Measurements from ENCODE around the gene KIF11. TPM values are rescaled to one million over a fixed set of nuclear protein-coding genes. Genes with fewer than 3 reads are reported as not detected.

Gene KIF11
- total RNA-seq, 1 donor = 4.0 TPM

DNA sequence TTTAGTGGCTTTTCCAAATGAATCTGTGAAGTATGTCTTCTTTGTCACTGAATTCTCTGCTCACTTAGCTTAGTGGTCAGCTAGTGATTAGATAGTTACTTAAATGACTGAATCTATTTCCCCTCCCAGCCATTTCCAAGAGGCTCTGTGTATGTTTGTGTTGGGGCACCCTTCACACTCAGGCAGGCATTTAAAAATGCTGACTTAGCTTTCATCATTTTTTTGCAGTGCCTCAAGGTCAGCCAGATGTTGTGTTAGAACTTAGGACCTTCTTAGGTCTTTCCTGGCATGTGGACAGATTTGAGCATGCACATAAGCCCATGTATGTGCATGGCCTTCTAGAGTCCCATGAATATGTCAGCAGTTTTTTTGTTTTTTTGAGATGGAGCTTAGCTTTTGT, 71.4 kb downstream of the KIF11 start:
- Histone ChIP-seq H3K9me3 (ENCODE audit: low read depth, low read length) (no peaks in the 10 kb centered on the region), H4K20me1 (ENCODE audit: insufficient read depth, low read length) (no peaks in the 10 kb centered on the region), H3K36me3 (ENCODE audit: insufficient read depth, low read length) (no peaks in the 10 kb centered on the region), H3K4me3 (ENCODE audit: insufficient read depth, low read length) (no peak overlapping the region), H3K79me2 (ENCODE audit: insufficient read depth, low read length) (no peaks in the 10 kb centered on the region), H3K4me1 (ENCODE audit: insufficient read depth, low read length) (no peaks in the 10 kb centered on the region), H3K27ac (ENCODE audit: low read depth, low read length) (no peak overlapping the region), H3K4me2 (ENCODE audit: insufficient read depth, low read length) (no peak overlapping the region), H3K27me3 (ENCODE audit: insufficient read depth, low read length) (no peaks in the 10 kb centered on the region), H2AFZ (ENCODE audit: low read length) (no peak overlapping the region)
- TF ChIP-seq, protein P1, sequence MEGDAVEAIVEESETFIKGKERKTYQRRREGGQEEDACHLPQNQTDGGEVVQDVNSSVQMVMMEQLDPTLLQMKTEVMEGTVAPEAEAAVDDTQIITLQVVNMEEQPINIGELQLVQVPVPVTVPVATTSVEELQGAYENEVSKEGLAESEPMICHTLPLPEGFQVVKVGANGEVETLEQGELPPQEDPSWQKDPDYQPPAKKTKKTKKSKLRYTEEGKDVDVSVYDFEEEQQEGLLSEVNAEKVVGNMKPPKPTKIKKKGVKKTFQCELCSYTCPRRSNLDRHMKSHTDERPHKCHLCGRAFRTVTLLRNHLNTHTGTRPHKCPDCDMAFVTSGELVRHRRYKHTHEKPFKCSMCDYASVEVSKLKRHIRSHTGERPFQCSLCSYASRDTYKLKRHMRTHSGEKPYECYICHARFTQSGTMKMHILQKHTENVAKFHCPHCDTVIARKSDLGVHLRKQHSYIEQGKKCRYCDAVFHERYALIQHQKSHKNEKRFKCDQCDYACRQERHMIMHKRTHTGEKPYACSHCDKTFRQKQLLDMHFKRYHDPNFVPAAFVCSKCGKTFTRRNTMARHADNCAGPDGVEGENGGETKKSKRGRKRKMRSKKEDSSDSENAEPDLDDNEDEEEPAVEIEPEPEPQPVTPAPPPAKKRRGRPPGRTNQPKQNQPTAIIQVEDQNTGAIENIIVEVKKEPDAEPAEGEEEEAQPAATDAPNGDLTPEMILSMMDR (IDR thresholded peaks at IDR 0.05; ENCODE audit: extremely low read depth, low read depth, low read length) = no peak
- no peak for DNase-seq (ENCODE audit: insufficient read length, low spot score, missing footprints)

DNA sequence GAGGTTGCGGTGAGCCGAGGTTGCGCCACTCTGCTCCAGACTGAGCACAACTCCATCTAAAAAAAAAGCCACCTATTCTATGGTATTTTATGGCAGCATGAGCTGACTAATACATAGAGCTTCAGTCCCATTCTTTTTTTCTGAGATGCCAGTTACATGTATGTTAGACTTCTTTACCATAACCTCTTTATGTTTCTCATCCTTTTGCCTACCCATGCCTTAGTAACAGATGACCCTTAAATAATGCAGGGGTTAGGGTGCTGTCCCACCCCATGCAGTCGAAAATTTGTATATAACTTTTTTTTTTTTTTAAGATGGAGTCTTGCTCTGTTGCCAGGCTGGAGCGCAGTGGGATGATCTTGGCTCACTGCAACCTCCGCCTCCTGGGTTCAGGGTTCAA, 74.1 kb downstream of the KIF11 start:
- no peaks in the 10 kb centered on the region for H3K36me3 ChIP-seq (ENCODE audit: insufficient read depth, low read length)
- DNase-seq (ENCODE audit: insufficient read length, low spot score, missing footprints) = no peak
- H2AFZ ChIP-seq (ENCODE audit: low read length) = no peak overlapping the region
- no peaks in the 10 kb centered on the region for H3K79me2 ChIP-seq (ENCODE audit: insufficient read depth, low read length)
- no peaks in the 10 kb centered on the region for H4K20me1 ChIP-seq (ENCODE audit: insufficient read depth, low read length)
- no peak overlapping the region for H3K27ac ChIP-seq (ENCODE audit: low read depth, low read length)
- no peaks in the 10 kb centered on the region for H3K9me3 ChIP-seq (ENCODE audit: low read depth, low read length)
- no peak overlapping the region for H3K4me2 ChIP-seq (ENCODE audit: insufficient read depth, low read length)
- no peaks in the 10 kb centered on the region for H3K27me3 ChIP-seq (ENCODE audit: insufficient read depth, low read length)
- no peaks in the 10 kb centered on the region for H3K4me1 ChIP-seq (ENCODE audit: insufficient read depth, low read length)
- H3K4me3 ChIP-seq (ENCODE audit: insufficient read depth, low read length) = no peak overlapping the region
- TF ChIP-seq, protein P1 (IDR thresholded peaks at IDR 0.05; ENCODE audit: extremely low read depth, low read depth, low read length) = no peak

DNA sequence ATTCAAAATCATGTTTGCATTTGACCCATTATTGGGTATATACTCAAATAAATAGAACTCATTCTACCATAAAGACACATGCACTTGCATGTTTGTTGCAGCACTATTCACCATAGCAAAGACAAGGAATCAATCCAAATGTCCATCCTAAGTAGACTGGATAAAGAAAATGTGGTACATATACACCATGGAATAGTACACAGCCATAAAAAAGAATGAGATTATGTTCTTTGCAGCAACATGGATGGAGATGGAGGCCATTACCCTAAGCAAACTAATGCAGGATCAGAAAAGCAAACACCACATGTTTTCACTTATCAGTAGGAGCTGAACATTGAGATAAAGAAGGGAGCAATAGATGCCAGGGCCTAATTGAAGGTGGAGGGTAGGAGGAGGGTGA, 84.8 kb downstream of the KIF11 start:
- H3K79me2 ChIP-seq (ENCODE audit: insufficient read depth, low read length) = no peaks in the 10 kb centered on the region
- no peaks in the 10 kb centered on the region for H3K27me3 ChIP-seq (ENCODE audit: insufficient read depth, low read length)
- no peak overlapping the region for H3K4me2 ChIP-seq (ENCODE audit: insufficient read depth, low read length)
- H3K27ac ChIP-seq (ENCODE audit: low read depth, low read length) = no peak overlapping the region
- no peaks in the 10 kb centered on the region for H3K36me3 ChIP-seq (ENCODE audit: insufficient read depth, low read length)
- no peak overlapping the region for H3K4me3 ChIP-seq (ENCODE audit: insufficient read depth, low read length)
- DNase-seq (ENCODE audit: insufficient read length, low spot score, missing footprints) = no peak
- TF ChIP-seq, protein P1 (IDR thresholded peaks at IDR 0.05; ENCODE audit: extremely low read depth, low read depth, low read length) = no peak
- H3K4me1 ChIP-seq (ENCODE audit: insufficient read depth, low read length) = no peaks in the 10 kb centered on the region
- no peaks in the 10 kb centered on the region for H3K9me3 ChIP-seq (ENCODE audit: low read depth, low read length)
- no peaks in the 10 kb centered on the region for H4K20me1 ChIP-seq (ENCODE audit: insufficient read depth, low read length)
- H2AFZ ChIP-seq (ENCODE audit: low read length) = no peak overlapping the region

DNA sequence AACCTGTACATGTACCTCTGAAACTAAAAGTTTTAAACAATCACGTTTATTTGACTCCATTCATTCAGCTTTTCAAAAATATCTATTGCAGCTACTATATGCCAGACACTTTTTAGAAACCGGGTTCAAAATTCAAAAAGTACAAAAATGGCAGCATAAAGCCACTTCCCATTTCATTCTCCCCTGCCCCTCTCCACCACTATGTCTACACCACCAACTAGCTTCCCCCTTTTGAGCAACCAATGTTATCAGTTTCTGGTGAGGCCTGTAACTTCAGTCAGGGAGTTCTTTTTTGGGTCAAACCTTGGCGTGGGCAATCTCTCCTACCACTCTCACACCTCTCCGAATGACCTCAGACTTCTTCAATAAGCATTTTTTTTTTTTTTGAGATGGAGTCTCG, 85.3 kb downstream of the KIF11 start:
- no peaks in the 10 kb centered on the region for H3K9me3 ChIP-seq (ENCODE audit: low read depth, low read length)
- H3K27ac ChIP-seq (ENCODE audit: low read depth, low read length) = no peak overlapping the region
- H3K4me1 ChIP-seq (ENCODE audit: insufficient read depth, low read length) = no peaks in the 10 kb centered on the region
- TF ChIP-seq, protein P1 (IDR thresholded peaks at IDR 0.05; ENCODE audit: extremely low read depth, low read depth, low read length) = no peak
- H3K27me3 ChIP-seq (ENCODE audit: insufficient read depth, low read length) = no peaks in the 10 kb centered on the region
- H3K4me2 ChIP-seq (ENCODE audit: insufficient read depth, low read length) = no peak overlapping the region
- no peak overlapping the region for H2AFZ ChIP-seq (ENCODE audit: low read length)
- no peaks in the 10 kb centered on the region for H3K79me2 ChIP-seq (ENCODE audit: insufficient read depth, low read length)
- H4K20me1 ChIP-seq (ENCODE audit: insufficient read depth, low read length) = no peaks in the 10 kb centered on the region
- no peak overlapping the region for H3K4me3 ChIP-seq (ENCODE audit: insufficient read depth, low read length)
- no peak for DNase-seq (ENCODE audit: insufficient read length, low spot score, missing footprints)
- H3K36me3 ChIP-seq (ENCODE audit: insufficient read depth, low read length) = no peaks in the 10 kb centered on the region

All from osteoblast (primary cell).